H1 (cell line): ENCODE results near the gene MEMO1. TPM values are rescaled to one million over a fixed set of nuclear protein-coding genes. Genes with fewer than 3 reads are reported as not detected.

Experiments
- CTCF ChIA-PET: fragments of 300-600 bp; sonication (Branson Sonifier 250); formaldehyde crosslinking; loops from one replicate; lab custom pipeline; 2021; ENCODE audit not compliant: partially characterized antibody; lab: Charles Lee
- POLR2A ChIA-PET: fragments of 300-600 bp; sonication (Branson Sonifier 250); formaldehyde crosslinking; loops from one replicate; lab custom pipeline; 2021; ENCODE audit warnings: inconsistent platforms; ENCODE audit not compliant: partially characterized antibody; lab: Charles Lee
- DNase-seq, 2 experiments: peaks; one replicate each; pipeline versions ENCODE4 v3.0.0 to v3.0.0-alpha.2; 2010 to 2022; ENCODE audit warnings: low spot score in 2 of 2, low read depth in 1 of 2, mixed read lengths in 1 of 2
- FAIRE-seq: peaks from 2 replicates; lab custom pipeline; 2011; peaks lifted over from hg19 to GRCh38; lab: Jason Lieb, UNC
- H2AFZ ChIP-seq: 2 replicates; pipeline ENCODE4 v1.8.1; 2012; ENCODE audit warnings: low read length, inconsistent platforms
- H2AK5ac ChIP-seq: 2 replicates; pipeline ENCODE4 v1.6.1; 2013; ENCODE audit warnings: low read depth, low read length
- H2BK120ac ChIP-seq: replicated peaks from 2 replicates; pipeline ENCODE3; 2013; ENCODE audit warnings: low read depth, low read length, inconsistent platforms
- H2BK12ac ChIP-seq: 2 replicates; pipeline ENCODE4 v1.6.1; 2013; ENCODE audit warnings: low read depth, low read length
- H2BK15ac ChIP-seq: 2 replicates; pipeline ENCODE4 v1.6.1; 2013; ENCODE audit warnings: low read length
- H2BK20ac ChIP-seq: 2 replicates; pipeline ENCODE4 v1.6.1; 2013; ENCODE audit warnings: low read length
- H2BK5ac ChIP-seq: 2 replicates; pipeline ENCODE4 v1.6.1; 2013; ENCODE audit warnings: low read depth, low read length
- H3K14ac ChIP-seq: 2 replicates; pipeline ENCODE4 v1.6.1; 2013; ENCODE audit warnings: inconsistent platforms; ENCODE audit not compliant: insufficient read length
- H3K18ac ChIP-seq: 2 replicates; pipeline ENCODE4 v1.6.1; 2013; ENCODE audit warnings: low read length; ENCODE audit errors: extremely low read depth
- H3K23ac ChIP-seq: 2 replicates; pipeline ENCODE4 v1.6.1; 2013; ENCODE audit warnings: inconsistent platforms; ENCODE audit not compliant: insufficient read length
- H3K23me2 ChIP-seq: 2 replicates; pipeline ENCODE4 v1.6.1; 2013; ENCODE audit warnings: low read depth, low read length
- H3K27ac ChIP-seq: 2 replicates; pipeline ENCODE4 v1.6.1; 2011; ENCODE audit warnings: low read depth, low read length, inconsistent platforms
- H3K27me3 ChIP-seq, 4 experiments: replicated peaks in 1 of 4; 1 replicate in 1 of 4; 2 replicates in 3 of 4; pipeline versions ENCODE4 v1.6.1 to v1.8.1; 2011 to 2013; ENCODE audit warnings: low read length in 3 of 4, mild to moderate bottlenecking in 3 of 4, inconsistent platforms in 2 of 4, mixed read lengths in 2 of 4, moderate library complexity in 1 of 4; ENCODE audit not compliant: control insufficient read depth in 3 of 4, insufficient read depth in 3 of 4; ENCODE audit errors: extremely low read depth in 1 of 4
- H3K36me3 ChIP-seq, 4 experiments: 2 replicates each; pipeline versions ENCODE4 v1.6.1 to v1.8.1; 2011 to 2013; ENCODE audit warnings: mild to moderate bottlenecking in 4 of 4, low read length in 3 of 4, moderate library complexity in 2 of 4, control low read depth in 1 of 4, inconsistent platforms in 1 of 4; ENCODE audit not compliant: insufficient read depth in 4 of 4, control insufficient read depth in 2 of 4
- H3K4ac ChIP-seq: replicated peaks from 2 replicates; pipeline ENCODE3; 2013; ENCODE audit warnings: low read length, low read depth, mixed read lengths, inconsistent platforms; ENCODE audit not compliant: insufficient read length
- H3K4me1 ChIP-seq, 4 experiments: replicated peaks in 1 of 4; 1 replicate in 1 of 4; 2 replicates in 3 of 4; pipeline versions ENCODE4 v1.6.1 to v1.8.1; 2011 to 2013; ENCODE audit warnings: low read length in 3 of 4, inconsistent platforms in 2 of 4, mixed read lengths in 1 of 4; ENCODE audit not compliant: insufficient read depth in 4 of 4, control insufficient read depth in 3 of 4
- H3K4me2 ChIP-seq, 2 experiments: 2 replicates each; pipeline versions ENCODE4 v1.6.1 to v1.8.1; 2011 to 2013; ENCODE audit warnings: low read depth in 2 of 2, low read length in 2 of 2, control low read depth in 1 of 2, inconsistent platforms in 1 of 2, mild to moderate bottlenecking in 1 of 2; ENCODE audit not compliant: insufficient read depth in 1 of 2
- H3K4me3 ChIP-seq, 4 experiments: fragments of 200-600, 300-600 bp in 1 of 4; sonication (generic), shearing (Covaris generic), sonication (Bioruptor Twin) in 1 of 4; 2 replicates each; pipeline versions ENCODE4 v1.5.1 to v1.8.1; 2011 to 2016; ENCODE audit warnings: low read length in 4 of 4, low read depth in 3 of 4, control low read depth in 2 of 4, inconsistent platforms in 2 of 4, mild to moderate bottlenecking in 2 of 4, mixed read lengths in 1 of 4, moderate library complexity in 1 of 4; ENCODE audit not compliant: insufficient read depth in 2 of 4; ENCODE audit errors: extremely low read depth in 1 of 4
- H3K56ac ChIP-seq: replicated peaks from 2 replicates; pipeline ENCODE3; 2013; ENCODE audit warnings: low read depth, mild to moderate bottlenecking, mixed read lengths, low read length, inconsistent platforms; ENCODE audit not compliant: insufficient read length
- H3K79me1 ChIP-seq: 2 replicates; pipeline ENCODE4 v1.6.1; 2013; ENCODE audit warnings: low read depth, low read length, control low read depth
- H3K79me2 ChIP-seq, 2 experiments: 2 replicates each; pipeline versions ENCODE4 v1.6.1 to v1.8.1; 2012 to 2013; ENCODE audit warnings: low read length in 2 of 2, mild to moderate bottlenecking in 2 of 2, inconsistent platforms in 1 of 2; ENCODE audit not compliant: insufficient read depth in 2 of 2, control insufficient read depth in 1 of 2
- H3K9ac ChIP-seq, 4 experiments: replicated peaks in 1 of 4; 1 replicate in 1 of 4; 2 replicates in 3 of 4; pipeline versions ENCODE4 v1.6.1 to v1.8.1; 2011 to 2013; ENCODE audit warnings: low read depth in 3 of 4, low read length in 3 of 4, control low read depth in 2 of 4, mild to moderate bottlenecking in 2 of 4, moderate library complexity in 2 of 4, inconsistent platforms in 1 of 4; ENCODE audit errors: extremely low read depth in 1 of 4
- H3K9me3 ChIP-seq, 2 experiments: 2 replicates each; pipeline versions ENCODE4 v1.6.1 to v1.8.1; 2012 to 2013; ENCODE audit warnings: mild to moderate bottlenecking in 2 of 2, moderate library complexity in 2 of 2, control low read depth in 1 of 2, inconsistent platforms in 1 of 2, low read depth in 1 of 2, low read length in 1 of 2, mixed read lengths in 1 of 2; ENCODE audit not compliant: insufficient read depth in 2 of 2
- H4K20me1 ChIP-seq, 2 experiments: replicated peaks in 1 of 2; 2 replicates each; pipeline versions ENCODE3 to v1.8.1; 2011 to 2013; ENCODE audit warnings: inconsistent platforms in 2 of 2, low read length in 2 of 2, mild to moderate bottlenecking in 1 of 2; ENCODE audit not compliant: insufficient read depth in 2 of 2, control insufficient read depth in 1 of 2
- H4K5ac ChIP-seq: 2 replicates; pipeline ENCODE4 v1.6.1; 2013; ENCODE audit warnings: low read length, low read depth, mixed read lengths, inconsistent platforms; ENCODE audit not compliant: insufficient read length
- H4K8ac ChIP-seq: 2 replicates; pipeline ENCODE4 v1.8.0; 2013; ENCODE audit warnings: mild to moderate bottlenecking, moderate library complexity, low read length, inconsistent platforms; ENCODE audit not compliant: insufficient read depth; ENCODE audit errors: extremely low read depth
- H4K91ac ChIP-seq: replicated peaks from 2 replicates; pipeline ENCODE3; 2013; ENCODE audit warnings: low read length, mixed read lengths, inconsistent platforms; ENCODE audit not compliant: insufficient read length
- HDAC6 ChIP-seq: IDR thresholded peaks from one replicate; pipeline ENCODE4 v1.7.1; 2012; ENCODE audit warnings: low read depth, mild to moderate bottlenecking, inconsistent platforms, low read length, moderate library complexity
- KDM4A ChIP-seq: IDR thresholded peaks from one replicate; pipeline ENCODE4 v1.7.1; 2012; ENCODE audit warnings: low read depth, mild to moderate bottlenecking, moderate library complexity, low read length, inconsistent platforms; ENCODE audit not compliant: severe bottlenecking
- POLR2A ChIP-seq, 2 experiments: IDR thresholded peaks; 1 replicate in 1 of 2; 2 replicates in 1 of 2; pipeline ENCODE4 v1.6.1; 2011; ENCODE audit warnings: low read depth in 2 of 2, low read length in 2 of 2, mild to moderate bottlenecking in 2 of 2; ENCODE audit errors: control extremely low read depth in 1 of 2
- POLR2AphosphoS5 ChIP-seq: IDR thresholded peaks from 2 replicates; pipeline ENCODE4 v1.6.1; 2011; ENCODE audit warnings: low read depth, low read length
- POU5F1 ChIP-seq: IDR thresholded peaks from 2 replicates; pipeline ENCODE4 v1.6.1; 2011; ENCODE audit warnings: low read depth, mild to moderate bottlenecking, low read length, moderate library complexity
- RBBP5 ChIP-seq: IDR thresholded peaks from 2 replicates; pipeline ENCODE4 v1.7.1; 2012; ENCODE audit warnings: low read depth, mild to moderate bottlenecking, inconsistent platforms, low read length, moderate library complexity, borderline replicate concordance
- USF2 ChIP-seq: IDR thresholded peaks from 2 replicates; pipeline ENCODE4 v1.6.1; 2011; ENCODE audit warnings: low read length, improper control_type of control experiment
- YY1 ChIP-seq: IDR thresholded peaks from 2 replicates; pipeline ENCODE4 v1.6.1; 2011; ENCODE audit warnings: low read depth, mild to moderate bottlenecking, low read length
- ZNF274 ChIP-seq: IDR thresholded peaks from 2 replicates; pipeline ENCODE4 v1.7.0; 2012; ENCODE audit warnings: low read length, borderline replicate concordance; ENCODE audit errors: extremely low read depth
- WGBS, 2 experiments: shearing (Covaris generic) in 1 of 2; methylation state at CpG; one replicate each; pipeline versions ENCODE4 v1.1.6 to v1.1.7; 2013 to 2015; ENCODE audit warnings: low lambda C conversion rate in 2 of 2, mixed read lengths in 2 of 2, inconsistent platforms in 1 of 2, low coverage in 1 of 2, missing lambda C conversion rate in 1 of 2; ENCODE audit not compliant: insufficient replicate concordance in 2 of 2, insufficient coverage in 1 of 2, insufficient read length in 1 of 2; ENCODE audit errors: extremely low coverage in 1 of 2, missing lambda C conversion rate in 1 of 2; 5-methylcytosine and 5-hydroxymethylcytosine counted together
- polyA plus RNA-seq, 7 experiments: library from polyadenylated mRNA; depleted of rRNA in 3 of 7; stranded (reverse) in 5 of 7; unstranded in 2 of 7; fragments of >200 nt in 5 of 7; fragments of 200-250 nt in 2 of 7; gene quantifications; 1 replicate in 5 of 7; 2 replicates in 1 of 7; 4 replicates in 1 of 7; pipeline versions ENCODE4 v1.2.1 to v1.2.3, GENCODE V29; 2011 to 2013; ENCODE audit warnings: missing spikeins in 2 of 7, mixed read lengths in 2 of 7
- total RNA-seq: library from RNA; stranded (reverse); fragmentation: NEBNext Ultra II Directional; extraction: Animal tissue kit (Norgen Biotek cat#: 25700); gene quantifications from 2 replicates; pipeline ENCODE4 v1.2.1, GENCODE V29; 2021
- TF ChIP-seq, protein P1 (sequence below): IDR thresholded peaks from 2 replicates; pipeline ENCODE4 v1.6.1; 2012; ENCODE audit warnings: inconsistent platforms
- TF ChIP-seq, protein P2 (sequence below): IDR thresholded peaks from 2 replicates; pipeline ENCODE4 v1.6.1; 2012; ENCODE audit warnings: inconsistent platforms

The MEMO1 gene
- total and polyA plus RNA-seq, 2 of the 8 experiments (the other 6 are each of a cell fraction or from before 2014, with no cell fraction given) = 26.9 to 54.7 TPM

DNA sequence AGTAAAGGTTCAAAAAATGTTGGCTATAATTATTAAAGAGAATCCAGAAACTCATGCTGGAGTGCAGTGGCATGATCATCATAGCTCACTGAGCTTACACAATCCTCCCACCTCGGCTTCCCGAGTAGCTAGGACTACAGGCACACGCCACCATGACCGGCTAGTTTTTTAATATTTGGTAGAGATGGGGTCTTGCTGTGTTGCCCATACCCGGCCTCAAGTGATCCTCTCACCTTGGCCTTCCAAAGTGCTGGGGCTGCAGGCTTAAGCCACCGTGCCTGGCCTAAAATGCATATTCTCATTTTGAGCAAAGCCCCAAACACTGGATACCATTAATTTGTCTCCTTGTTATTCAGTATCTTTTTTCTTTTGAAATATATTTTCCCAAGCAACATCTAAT is 32.4 kb downstream of the MEMO1 start:
- H2BK15ac ChIP-seq = no peak overlapping the region
- H3K4me1 ChIP-seq = no peaks in the 10 kb centered on the region; a peak in 2 of 7 replicates
- no peak overlapping the region for H3K4me2 ChIP-seq
- H2BK120ac ChIP-seq = no peak overlapping the region
- H3K36me3 ChIP-seq = no peaks in the 10 kb centered on the region
- ChIA-PET CTCF (interaction anchor here (0.6 kb wide), 1 partner anchor 91 kb away, joined by 3 read pairs; no protein-coding TSS in a partner anchor), POLR2A (interaction anchor here (0.8 kb wide), 1 partner anchor 19 kb away, joined by 3 read pairs; no protein-coding TSS in a partner anchor)
- H3K18ac ChIP-seq = no peak overlapping the region
- no peak overlapping the region for H3K23ac ChIP-seq
- DNase-seq = no peak
- H3K14ac ChIP-seq = no peak overlapping the region
- no peak overlapping the region for H3K9ac ChIP-seq
- no peaks in the 10 kb centered on the region for H3K9me3 ChIP-seq
- 93% methylated on average over 6 of the region's 6 CpGs; no CpG with 5 or more reads in 1 of the 2 experiments for WGBS, 2 experiments
- no peaks in the 10 kb centered on the region for H3K27me3 ChIP-seq
- no peak overlapping the region for H3K56ac ChIP-seq
- no peak for FAIRE-seq
- no peak overlapping the region for H3K4ac ChIP-seq
- H4K20me1 ChIP-seq = peaks cover 3% of the 10 kb centered on the region in 2 experiments
- H4K91ac ChIP-seq = no peak overlapping the region
- no peak overlapping the region for H4K5ac ChIP-seq
- H3K79me2 ChIP-seq = peaks cover 0 to 81% of the 10 kb centered on the region in 2 experiments; a peak in 3 of 4 replicates
- H2BK20ac ChIP-seq = no peak overlapping the region
- H3K27ac ChIP-seq = no peak overlapping the region
- peaks cover 5% of the 10 kb centered on the region for H3K79me1 ChIP-seq
- no peak overlapping the region for H4K8ac ChIP-seq
- no peak overlapping the region for H2BK12ac ChIP-seq
- no peaks in the 10 kb centered on the region for H3K23me2 ChIP-seq
- H2BK5ac ChIP-seq = no peak overlapping the region
- no peak overlapping the region for H2AK5ac ChIP-seq
- H2AFZ ChIP-seq = no peak overlapping the region
- H3K4me3 ChIP-seq = no peak overlapping the region
- TF ChIP-seq YY1 (no peak), POLR2A (IDR thresholded peaks at IDR 0.05; ENCODE audit: control extremely low read depth in 1 of 2, low read depth in 2 of 2, low read length in 2 of 2) (no peak), HDAC6 (no peak), POLR2AphosphoS5 (no peak), ZNF274 (no peak), POU5F1 (no peak), KDM4A (no peak), RBBP5 (no peak), USF2 (no peak)
- TF ChIP-seq, protein P1, sequence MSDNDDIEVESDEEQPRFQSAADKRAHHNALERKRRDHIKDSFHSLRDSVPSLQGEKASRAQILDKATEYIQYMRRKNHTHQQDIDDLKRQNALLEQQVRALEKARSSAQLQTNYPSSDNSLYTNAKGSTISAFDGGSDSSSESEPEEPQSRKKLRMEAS = no peak
- TF ChIP-seq, protein P2, sequence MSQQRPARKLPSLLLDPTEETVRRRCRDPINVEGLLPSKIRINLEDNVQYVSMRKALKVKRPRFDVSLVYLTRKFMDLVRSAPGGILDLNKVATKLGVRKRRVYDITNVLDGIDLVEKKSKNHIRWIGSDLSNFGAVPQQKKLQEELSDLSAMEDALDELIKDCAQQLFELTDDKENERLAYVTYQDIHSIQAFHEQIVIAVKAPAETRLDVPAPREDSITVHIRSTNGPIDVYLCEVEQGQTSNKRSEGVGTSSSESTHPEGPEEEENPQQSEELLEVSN = no peak
